Activated CD8-positive, alpha-beta memory T cell treated with anti-CD3 and anti-CD28 coated beads for 1 hour (primary cell): ENCODE results near the gene BCL2L13.
A peak's percentile ranks its signal among the peaks of the same experiment; 100 is the strongest.
"Not testable (repeated sequence)": the region's sequence is repeated elsewhere in the genome, so short reads cannot be mapped to it uniquely, and the experiment has no call there.

Source experiments
- DNase-seq, 2 donors: peaks; one replicate each; pipeline ENCODE4 v3.0.0-alpha.2; 2020; ENCODE audit warnings: low read depth in 1 of 2; ENCODE audit errors: extremely low read depth in 1 of 2

The BCL2L13 gene

DNA sequence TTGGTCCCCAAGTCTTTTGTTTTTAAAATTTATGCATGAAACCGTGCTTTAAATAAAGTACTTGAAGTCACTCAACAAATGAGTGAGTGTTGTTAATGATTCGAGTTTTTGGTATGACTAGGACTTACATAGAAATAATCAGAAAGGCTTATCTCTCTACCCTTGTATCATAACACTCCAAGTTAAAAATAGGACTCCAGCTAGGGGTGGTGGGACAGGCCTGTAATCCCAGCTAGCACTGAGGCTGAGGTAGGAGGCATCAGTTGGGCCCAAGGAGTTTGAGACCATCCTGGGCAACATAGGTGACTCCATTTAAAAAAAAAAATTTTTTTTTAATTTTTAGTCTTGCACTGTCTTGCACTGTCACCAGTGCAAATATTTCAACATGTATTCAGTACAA, 55.6 kb downstream of the BCL2L13 start:
- DNase-seq: no peak

- DNase-seq: no peak
These were observed 56.2 kb downstream of the BCL2L13 start for GRCh38 chr22:17694752-17695151.

GRCh38 chr22:17695986-17696385, 57.4 kb downstream of the BCL2L13 start:
- no peak for DNase-seq

DNA sequence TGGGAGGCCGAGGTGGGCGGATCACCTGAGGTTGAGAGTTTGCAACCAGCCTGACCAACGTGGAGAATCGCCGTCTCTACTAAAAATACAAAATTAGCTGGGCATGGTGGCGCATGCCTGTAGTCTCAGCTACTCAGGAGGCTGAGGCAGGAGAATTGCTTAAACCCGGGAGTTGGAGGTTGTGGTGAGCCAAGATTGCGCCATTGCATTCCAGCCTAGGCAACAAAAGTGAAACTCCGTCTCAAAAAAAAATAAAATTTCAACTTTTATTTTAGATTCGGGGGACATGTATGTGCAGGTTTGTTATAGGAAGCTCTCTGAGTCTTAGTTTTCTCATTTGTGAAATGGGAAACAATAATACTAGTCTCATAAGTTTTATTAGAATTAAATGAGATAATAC, 58.6 kb downstream of the BCL2L13 start:
- DNase-seq: not testable (repeated sequence)

DNA sequence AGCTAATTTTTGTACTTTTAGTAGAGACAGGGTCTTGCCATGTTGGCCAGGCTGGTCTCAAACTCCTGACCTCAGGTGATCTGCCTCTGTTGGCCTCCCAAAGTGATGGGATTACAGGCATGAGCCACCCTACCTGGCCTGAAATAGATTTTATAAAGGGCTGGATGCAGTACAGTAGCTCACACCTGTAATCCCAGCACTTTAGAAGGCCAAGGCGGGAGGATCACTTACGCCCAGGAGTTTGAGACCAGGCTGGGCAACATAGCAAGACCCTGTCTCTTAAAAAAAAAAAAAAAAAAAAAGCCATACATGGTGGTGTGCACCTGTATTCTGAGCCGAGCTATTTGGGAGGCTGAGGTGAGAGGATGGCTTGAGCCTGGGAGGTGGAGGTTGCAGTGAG, 59.7 kb downstream of the BCL2L13 start:
- not testable (repeated sequence) for DNase-seq

- no peak for DNase-seq
These were observed 60.4 kb downstream of the BCL2L13 start for GRCh38 chr22:17698948-17699347.

- no peak for DNase-seq
These were observed 61.3 kb downstream of the BCL2L13 start for GRCh38 chr22:17699696-17700340.

GRCh38 chr22:17700778-17701177, 62.2 kb downstream of the BCL2L13 start:
- no peak for DNase-seq

GRCh38 chr22:17703811-17704210, 65.3 kb downstream of the BCL2L13 start:
- DNase-seq: no peak

DNA sequence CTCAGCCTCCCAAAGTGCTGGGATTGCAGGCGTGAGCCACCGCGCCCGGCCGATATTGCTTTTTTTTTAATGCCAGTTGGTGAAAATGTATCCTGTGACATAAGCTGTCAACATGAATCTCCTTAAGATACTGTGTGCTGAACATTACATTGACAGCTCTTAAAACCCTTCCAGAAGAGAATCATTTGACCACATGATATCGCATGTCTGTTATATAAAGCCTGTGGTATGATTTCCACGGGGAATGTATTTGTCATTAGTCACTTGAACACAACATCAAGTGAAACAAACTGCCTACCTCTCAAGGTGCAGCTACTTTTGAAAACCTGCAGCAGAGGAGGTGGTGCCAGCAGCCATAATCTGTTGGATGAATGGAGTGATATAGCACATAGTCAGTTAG, 67.0 kb downstream of the BCL2L13 start:
- DNase-seq: no peak

GRCh38 chr22:17705951-17706900, 67.7 kb downstream of the BCL2L13 start:
- DNase-seq: peak in 1 of 2 donors; percentile 1

GRCh38 chr22:17706947-17707346, 68.4 kb downstream of the BCL2L13 start:
- DNase-seq: no peak

- no peak for DNase-seq
These were observed 69.0 kb downstream of the BCL2L13 start for GRCh38 chr22:17707526-17707925.

- no peak for DNase-seq
These were observed 71.5 kb downstream of the BCL2L13 start for GRCh38 chr22:17710023-17710422.

GRCh38 chr22:17712441-17712840, 73.9 kb downstream of the BCL2L13 start:
- no peak for DNase-seq

GRCh38 chr22:17716529-17716928, 78.0 kb downstream of the BCL2L13 start:
- no peak for DNase-seq

GRCh38 chr22:17717708-17718107, 79.2 kb downstream of the BCL2L13 start:
- DNase-seq: no peak

- no peak for DNase-seq
These were observed 81.4 kb downstream of the BCL2L13 start for GRCh38 chr22:17719911-17720310.

GRCh38 chr22:17724241-17724640, 85.7 kb downstream of the BCL2L13 start:
- DNase-seq: no peak

- DNase-seq: no peak
These were observed 86.3 kb downstream of the BCL2L13 start for GRCh38 chr22:17724678-17725499.

GRCh38 chr22:17725500-17725796, 86.9 kb downstream of the BCL2L13 start:
- DNase-seq: no peak
